Measurements from ENCODE around the gene ENDOU.

Gene ENDOU

GRCh38 chr12:47725091-47725772 lies at the start of gene ENDOU:
Gene ENDOU, minus strand, starts transcription at chr12:47725490. Its CDS starts 77 bp downstream, at chr12:47725413.
- Histone ChIP-seq H3K4me3 (no peak within 1 kb of the TSS), H3K27ac (peak within 1 kb of the TSS in 1 of 2 donors; percentile 48)
- peak; percentile 71 for DNase-seq (ENCODE audit: low spot score)
- no peak for TF ChIP-seq CTCF (IDR thresholded peaks at IDR 0.05)

GRCh38 chr12:47774663-47775062 lies 49.4 kb upstream of the ENDOU start:
- Histone ChIP-seq H3K27ac (peak overlapping the region; percentile 31 to 88), H3K4me3 (peak overlapping the region; percentile 95)
- no peak for TF ChIP-seq CTCF (IDR thresholded peaks at IDR 0.05)
- DNase-seq (ENCODE audit: low spot score): no peak

DNA sequence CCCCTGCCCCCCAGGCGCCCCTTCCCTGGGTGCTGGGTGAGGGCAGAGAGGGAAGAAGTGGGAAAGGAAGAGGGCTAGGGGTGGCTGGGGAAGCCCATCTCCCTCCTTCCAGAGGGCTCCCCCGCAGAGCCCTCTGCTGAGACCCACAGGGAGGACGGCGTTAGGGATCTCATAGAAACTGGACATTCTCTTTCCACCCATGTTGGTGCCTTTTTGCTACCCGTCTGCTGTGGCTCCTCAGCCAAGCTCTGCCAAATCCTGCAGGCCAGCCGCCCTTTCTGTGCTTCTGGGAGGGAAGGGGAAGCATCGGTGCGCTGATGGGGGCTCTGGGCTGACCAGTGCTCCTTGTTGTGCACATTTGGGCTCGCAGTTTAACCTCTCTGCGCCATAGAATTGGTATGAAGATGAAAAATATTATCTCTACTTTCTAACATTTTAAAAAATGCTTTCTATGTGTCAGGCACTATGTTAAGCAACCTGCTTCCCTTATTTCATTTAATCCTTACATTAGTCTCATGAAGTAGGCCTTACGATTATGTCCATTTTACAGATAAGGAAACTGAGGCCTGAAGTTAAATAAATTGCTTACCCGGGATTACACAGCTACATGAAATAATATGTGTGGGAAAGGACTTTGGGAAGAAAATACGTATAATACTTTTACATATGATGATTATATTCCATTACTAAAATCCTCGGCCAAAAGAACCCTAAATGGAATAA lies 48.7 kb upstream of the ENDOU start:
- peak overlapping the region; percentile 78 to 89 for H3K27ac ChIP-seq
- no peak for TF ChIP-seq CTCF (IDR thresholded peaks at IDR 0.05)
- no peak for DNase-seq (ENCODE audit: low spot score)
- peak overlapping the region; percentile 95 for H3K4me3 ChIP-seq

GRCh38 chr12:47773062-47773857 lies 48.0 kb upstream of the ENDOU start, which contains the start of gene SLC48A1:
Gene SLC48A1, plus strand, starts transcription at chr12:47773238. Its CDS starts 67 bp downstream, at chr12:47773305.
- H3K27ac ChIP-seq: peak within 1 kb of the TSS; percentile 78 to 89
- DNase-seq (ENCODE audit: low spot score): no peak
- no peak for TF ChIP-seq CTCF (IDR thresholded peaks at IDR 0.05)
- H3K4me3 ChIP-seq: peak within 1 kb of the TSS; percentile 95

GRCh38 chr12:47772738-47773061 lies 47.4 kb upstream of the ENDOU start:
- no peak for DNase-seq (ENCODE audit: low spot score)
- no peak for TF ChIP-seq CTCF (IDR thresholded peaks at IDR 0.05)
- H3K27ac ChIP-seq: peak overlapping the region; percentile 78 to 89
- peak overlapping the region; percentile 95 for H3K4me3 ChIP-seq

DNA sequence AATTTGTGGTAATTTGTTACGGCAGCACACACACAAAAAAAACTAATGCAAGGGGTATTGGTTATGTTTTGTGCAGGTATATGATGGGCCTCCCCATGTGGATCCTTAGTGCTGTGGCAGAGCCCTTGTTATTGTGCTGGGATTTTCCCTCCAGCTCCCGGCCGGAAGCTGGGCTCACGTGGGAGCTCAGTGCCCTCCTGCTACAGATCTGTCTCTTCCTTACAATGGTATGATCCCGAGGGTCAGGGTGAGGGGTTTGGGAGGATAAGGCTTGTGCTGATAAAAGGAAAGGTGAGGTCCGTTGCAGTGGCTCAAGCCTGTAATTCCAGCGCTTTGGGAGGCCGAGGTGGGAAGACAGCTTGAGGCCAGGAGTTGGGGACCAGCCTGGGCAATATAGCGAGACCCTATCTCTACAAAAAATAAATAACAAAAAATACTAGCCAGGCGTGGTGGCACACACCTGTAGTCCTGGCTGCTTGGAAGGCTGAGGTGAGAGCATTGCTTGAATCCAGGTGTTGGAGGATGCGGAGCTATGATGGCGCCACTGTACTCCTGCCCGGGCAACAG lies 46.9 kb upstream of the ENDOU start:
- DNase-seq (ENCODE audit: low spot score): no peak
- H3K4me3 ChIP-seq: peak overlapping the region; percentile 95

More for the DNA sequence above, 46.9 kb upstream of the ENDOU start:
- no peak for TF ChIP-seq CTCF (IDR thresholded peaks at IDR 0.05)
- no peak overlapping the region for H3K27ac ChIP-seq

Measured in coronary artery (tissue), 2 donors.